ACHN (cell line): Measurements from ENCODE around the gene ST6GALNAC5.

Experiments used
- DNase-seq: peaks from one replicate; pipeline ENCODE4 v3.0.0-alpha.2; 2015
- in situ Hi-C: cut with HindIII; loops from 2 replicates; pipeline ENCODE4 v1.10.0; 2017; ENCODE audit warnings: low sequenced_read_pairs, low pct_ligation_motif_present, low pct_unique_long_range_greater_than_20kb

The ST6GALNAC5 gene

DNA sequence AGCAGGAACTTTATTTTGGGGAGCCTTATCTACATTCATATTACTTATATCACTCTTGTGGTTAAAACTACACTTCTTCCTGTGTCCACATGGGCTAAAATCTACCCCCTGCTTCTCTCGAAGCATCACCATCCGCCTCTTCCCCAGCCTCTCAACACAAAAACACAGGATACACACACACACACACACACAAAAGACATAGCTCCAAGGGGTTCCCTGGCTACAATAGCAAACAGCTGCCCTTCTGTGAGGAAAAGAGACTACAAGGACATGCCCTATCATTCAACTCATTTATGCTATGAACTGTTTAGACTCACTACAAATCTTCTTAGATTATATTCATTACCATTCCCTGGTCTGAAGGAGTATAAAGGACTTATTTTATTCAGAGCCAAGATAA is 197.0 kb downstream of the ST6GALNAC5 start:
- in situ Hi-C loops = no loop called here
- DNase-seq = no peak

DNA sequence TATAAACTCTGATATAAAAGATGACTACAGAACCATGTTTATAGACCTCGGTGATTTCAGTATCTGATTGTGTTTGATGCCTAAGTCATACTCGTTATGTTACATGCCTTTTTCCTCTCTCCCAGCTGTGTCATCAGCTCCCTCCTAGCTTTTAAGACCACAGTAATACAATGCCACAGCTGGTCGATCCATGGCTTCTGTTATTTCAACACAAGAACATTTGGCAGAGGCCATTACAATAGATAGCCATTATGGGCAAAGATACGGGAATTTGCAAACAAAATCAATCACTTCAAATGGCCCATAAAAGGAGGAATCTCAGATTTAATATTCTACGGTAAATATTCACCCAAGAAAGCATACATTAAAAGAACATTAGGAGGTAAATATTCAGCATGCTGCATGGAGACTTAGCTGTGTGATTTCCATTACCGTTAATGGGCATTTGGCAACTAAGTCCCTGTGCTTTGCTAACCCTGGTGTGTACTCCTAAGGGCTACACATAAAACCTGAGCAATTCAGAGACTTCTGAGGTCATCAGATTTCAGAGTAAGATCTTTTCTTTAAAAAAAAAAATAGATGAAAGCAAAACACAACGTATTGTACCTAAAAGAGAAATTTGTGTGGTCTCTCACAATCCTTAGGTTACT is 198.5 kb downstream of the ST6GALNAC5 start:
- DNase-seq = no peak
- in situ Hi-C loops = no loop called here

DNA sequence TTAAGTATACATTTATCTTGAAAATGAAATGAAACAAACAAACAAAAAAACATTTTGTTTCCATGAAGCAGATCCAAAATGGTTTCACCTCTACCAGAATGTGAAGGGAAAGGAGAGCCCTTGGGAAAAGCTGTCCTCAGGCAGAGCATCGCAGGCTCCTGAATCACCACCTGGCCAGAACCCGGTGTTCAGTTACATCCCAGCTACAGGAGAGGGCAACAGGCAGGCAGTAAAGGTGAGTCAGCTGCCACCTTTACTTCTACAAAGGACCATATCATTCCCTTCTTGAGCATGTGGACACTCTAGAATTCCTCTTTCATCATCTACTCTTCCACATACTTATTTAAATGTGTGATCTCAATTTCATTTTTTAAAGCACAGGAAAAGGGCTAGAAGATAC is 200.7 kb downstream of the ST6GALNAC5 start:
- DNase-seq = no peak

DNA sequence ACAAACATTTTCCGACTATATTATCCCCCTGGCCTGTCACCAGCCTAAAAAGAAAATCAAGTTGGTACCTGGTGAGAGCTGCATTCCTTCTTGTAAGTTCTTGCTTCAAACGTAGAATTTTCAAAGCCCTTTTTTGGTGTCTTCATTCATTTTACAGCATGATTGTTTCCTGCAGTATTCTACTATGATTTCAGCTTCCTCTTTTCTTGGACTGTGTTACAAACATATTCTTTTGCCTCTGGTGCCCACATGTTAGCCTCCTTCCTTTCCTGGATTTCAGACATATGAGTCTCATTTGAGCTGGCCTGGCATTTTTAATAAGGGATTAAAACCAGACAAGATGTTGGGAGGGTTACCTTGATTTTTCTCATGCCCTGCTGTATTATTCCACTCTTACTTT is 209.5 kb downstream of the ST6GALNAC5 start:
- no peak for DNase-seq
- in situ Hi-C loops = no loop called here

More for the DNA sequence above, 200.7 kb downstream of the ST6GALNAC5 start:
- in situ Hi-C loops = no loop called here

DNA sequence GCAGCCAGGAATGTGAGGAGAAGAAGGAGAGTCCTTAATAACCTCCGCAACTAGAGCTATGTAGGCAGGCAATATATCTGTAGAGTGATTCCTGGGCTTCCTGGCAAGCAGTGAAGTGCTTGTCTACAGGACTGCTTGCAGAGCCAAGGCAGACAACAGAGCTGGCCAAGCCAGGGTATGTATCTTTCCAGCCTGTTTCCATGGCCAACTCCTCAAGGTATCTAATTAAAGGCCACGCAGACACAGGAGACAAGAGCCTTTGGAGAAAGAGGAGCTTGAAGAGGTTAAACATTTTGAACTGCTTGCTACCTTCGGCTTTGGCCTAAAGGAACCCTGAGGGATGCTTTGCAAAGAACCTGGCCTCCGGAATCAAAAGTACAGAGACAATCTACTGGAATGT is 214.6 kb downstream of the ST6GALNAC5 start:
- no peak for DNase-seq

DNA sequence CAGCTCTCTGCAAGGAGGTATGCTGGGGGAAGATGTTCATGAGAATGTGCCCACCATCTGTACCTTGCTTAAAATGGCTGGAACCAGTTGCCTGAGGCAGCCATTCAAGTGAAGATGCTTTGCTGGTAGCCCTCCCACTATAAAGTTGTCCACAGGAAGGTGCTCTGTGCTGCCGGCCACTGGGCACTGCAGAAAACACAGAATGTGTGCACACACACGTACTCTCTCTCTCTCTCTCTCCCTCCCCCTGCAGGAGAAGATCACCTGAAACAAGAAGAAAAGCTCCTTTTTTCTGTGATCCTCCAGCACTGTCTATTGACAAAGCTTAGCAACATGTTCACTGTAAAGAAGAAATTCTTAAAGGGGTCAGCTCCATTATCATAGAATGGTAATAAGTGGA is 217.2 kb downstream of the ST6GALNAC5 start:
- DNase-seq = no peak
- in situ Hi-C loops = no loop called here

More for the DNA sequence above, 214.6 kb downstream of the ST6GALNAC5 start:
- in situ Hi-C loops = no loop called here

DNA sequence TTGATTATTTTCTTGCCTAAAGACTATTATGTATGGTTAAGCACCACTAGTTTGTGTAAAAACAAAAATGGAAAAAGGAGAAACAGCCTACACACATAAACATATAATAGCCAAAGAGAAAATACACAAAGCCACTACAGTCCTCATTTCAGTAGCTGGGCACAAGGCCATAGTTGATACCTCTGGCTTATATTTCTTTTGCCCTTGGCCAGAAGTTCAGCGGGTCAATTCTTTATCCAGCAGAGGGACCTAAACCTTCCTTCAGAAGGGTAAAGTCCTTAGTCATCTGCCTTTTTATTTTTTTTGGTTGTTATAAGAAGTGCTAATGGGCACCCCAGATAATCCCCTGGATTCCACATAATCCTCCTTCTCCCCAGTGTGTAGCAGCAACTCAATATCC is 217.8 kb downstream of the ST6GALNAC5 start:
- in situ Hi-C loops = no loop called here
- DNase-seq = no peak

DNA sequence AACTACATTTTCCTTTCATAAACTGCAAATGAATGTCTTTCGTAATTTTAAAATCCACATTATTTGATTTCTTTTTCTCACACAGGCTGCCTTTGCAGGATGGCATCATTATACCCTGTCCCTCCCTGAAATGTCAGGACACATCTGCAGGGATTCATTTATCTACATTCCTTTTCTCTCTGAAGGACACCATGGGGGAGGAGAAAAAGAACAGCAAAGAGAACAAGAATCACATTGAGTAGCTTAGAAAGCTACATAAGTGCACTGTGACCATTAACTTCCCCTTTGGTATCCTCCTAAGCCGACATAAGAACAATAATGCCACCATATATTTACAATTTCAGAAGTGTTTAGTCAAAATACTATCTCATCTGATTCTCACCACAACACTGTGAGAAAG is 222.5 kb downstream of the ST6GALNAC5 start:
- no peak for DNase-seq
- in situ Hi-C loops = no loop called here

DNA sequence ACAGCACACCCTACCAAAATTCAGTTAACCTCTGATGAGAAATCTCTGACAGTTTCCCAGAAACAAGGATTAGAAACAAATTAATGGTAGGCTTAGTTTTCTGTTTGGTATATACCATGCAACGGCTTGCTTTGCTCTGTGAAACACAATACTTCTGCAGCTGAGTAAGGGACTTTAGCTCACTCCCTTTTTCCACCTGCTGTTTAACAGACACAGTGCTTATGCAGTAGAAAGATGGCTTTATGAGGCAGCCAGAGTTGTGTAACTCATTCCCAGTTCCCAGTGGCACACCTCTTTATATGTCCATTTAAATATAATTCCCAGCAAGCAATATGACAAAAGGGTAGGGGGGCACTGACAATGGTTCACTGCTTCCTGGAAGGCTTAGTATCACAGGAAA is 228.0 kb downstream of the ST6GALNAC5 start:
- in situ Hi-C loops = no loop called here
- DNase-seq = no peak

DNA sequence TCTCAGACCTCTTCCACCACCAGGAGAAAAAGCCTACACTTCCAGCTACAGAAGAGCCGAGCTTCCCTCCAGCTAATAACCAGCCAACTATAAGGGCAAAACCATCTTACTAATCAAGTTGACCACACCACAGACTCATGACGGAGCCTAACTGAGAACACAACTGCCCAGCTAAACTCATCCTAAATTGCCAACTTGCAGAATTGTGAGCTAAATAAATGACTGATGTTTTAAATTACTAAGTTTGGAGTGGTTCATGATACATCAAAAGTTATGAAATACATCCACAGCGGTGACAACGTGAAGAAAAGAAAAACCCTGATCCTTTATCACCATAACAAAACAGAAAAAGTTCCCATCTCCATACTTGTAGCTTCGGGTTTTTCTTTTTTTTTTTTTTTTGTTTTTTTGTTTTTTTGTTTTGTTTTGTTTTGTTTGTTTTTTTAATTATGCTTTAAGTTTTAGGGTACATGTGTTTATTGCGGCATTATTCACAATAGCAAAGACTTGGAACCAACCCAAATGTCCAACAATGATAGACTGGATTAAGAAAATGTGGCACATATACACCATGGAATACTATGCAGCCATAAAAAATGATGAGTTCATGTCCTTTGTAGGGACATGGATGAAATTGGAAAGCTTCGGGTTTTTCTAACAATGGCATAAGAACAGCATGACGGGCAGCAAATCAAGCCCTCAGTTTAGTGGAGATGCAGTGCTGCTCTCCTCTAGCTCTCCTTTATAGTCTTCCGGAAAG is 229.4 kb downstream of the ST6GALNAC5 start:
- DNase-seq = no peak
- in situ Hi-C loops = no loop called here

DNA sequence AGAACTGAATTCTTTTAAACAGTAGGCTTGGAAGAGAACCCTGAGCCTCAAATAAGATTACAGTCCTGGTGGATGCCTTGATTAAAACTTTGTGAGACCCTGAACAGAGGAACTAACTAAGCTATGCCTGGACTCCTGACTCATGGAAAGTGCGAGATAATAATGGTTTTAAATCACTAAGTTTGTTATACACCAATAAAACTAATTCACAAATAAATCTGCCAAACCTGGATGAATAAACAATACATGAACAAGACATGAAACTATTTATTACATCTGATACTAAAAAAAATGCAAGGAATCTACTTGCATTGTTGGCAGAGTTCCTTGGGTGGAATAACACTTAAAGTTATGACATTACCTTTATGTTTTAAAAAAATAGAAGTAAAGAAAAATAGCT is 233.6 kb downstream of the ST6GALNAC5 start:
- in situ Hi-C loops = no loop called here
- no peak for DNase-seq

DNA sequence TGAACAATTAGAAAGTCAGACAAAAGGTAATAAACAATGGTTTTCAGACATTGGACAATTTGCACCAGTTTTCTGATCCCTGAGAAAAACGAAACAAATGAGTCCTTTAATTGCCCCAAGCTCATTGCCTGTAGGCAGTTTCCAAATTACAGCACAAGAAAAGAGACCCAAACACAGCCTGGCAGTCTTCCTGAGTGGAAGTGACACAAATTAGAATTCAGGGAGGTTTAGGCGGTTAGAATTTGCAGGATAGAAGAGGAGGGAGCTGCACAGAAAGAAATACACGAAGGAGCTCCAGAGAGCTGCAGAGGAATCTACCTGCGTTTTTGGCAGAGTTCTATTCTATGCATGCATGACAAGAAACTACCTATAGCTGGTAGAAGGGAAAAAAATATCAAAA is 236.2 kb downstream of the ST6GALNAC5 start:
- in situ Hi-C loops = no loop called here
- DNase-seq = no peak

DNA sequence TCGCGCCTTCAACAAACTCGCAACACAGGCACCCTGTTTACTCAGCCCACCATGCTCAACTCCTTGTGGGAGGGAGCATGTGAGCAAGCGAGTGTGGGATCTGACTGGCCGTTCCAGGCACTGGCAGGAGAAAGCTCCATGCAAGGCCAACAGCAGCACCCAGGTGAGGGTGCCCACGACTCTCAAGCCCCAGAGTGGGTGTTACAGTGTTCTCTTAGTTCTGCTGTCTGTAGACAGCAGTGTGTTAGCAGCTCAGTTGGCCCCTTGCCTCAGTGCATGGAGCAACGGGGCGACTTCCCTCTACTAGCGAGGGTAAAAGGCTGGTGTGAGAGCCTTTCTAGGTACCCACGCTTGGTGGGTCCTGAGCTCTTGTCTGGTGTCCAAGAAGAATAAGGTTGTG is 237.4 kb downstream of the ST6GALNAC5 start:
- no peak for DNase-seq
- in situ Hi-C loops = no loop called here
